ENCODE results near the gene ABCF2. TPM values are rescaled to one million over a fixed set of nuclear protein-coding genes. Genes with fewer than 3 reads are reported as not detected.

Gene ABCF2
- total and polyA plus RNA-seq, 2 of the 13 experiments (the other 11 are each of a cell fraction or from before 2014, with no cell fraction given) = 16.3 to 42.5 TPM

DNA sequence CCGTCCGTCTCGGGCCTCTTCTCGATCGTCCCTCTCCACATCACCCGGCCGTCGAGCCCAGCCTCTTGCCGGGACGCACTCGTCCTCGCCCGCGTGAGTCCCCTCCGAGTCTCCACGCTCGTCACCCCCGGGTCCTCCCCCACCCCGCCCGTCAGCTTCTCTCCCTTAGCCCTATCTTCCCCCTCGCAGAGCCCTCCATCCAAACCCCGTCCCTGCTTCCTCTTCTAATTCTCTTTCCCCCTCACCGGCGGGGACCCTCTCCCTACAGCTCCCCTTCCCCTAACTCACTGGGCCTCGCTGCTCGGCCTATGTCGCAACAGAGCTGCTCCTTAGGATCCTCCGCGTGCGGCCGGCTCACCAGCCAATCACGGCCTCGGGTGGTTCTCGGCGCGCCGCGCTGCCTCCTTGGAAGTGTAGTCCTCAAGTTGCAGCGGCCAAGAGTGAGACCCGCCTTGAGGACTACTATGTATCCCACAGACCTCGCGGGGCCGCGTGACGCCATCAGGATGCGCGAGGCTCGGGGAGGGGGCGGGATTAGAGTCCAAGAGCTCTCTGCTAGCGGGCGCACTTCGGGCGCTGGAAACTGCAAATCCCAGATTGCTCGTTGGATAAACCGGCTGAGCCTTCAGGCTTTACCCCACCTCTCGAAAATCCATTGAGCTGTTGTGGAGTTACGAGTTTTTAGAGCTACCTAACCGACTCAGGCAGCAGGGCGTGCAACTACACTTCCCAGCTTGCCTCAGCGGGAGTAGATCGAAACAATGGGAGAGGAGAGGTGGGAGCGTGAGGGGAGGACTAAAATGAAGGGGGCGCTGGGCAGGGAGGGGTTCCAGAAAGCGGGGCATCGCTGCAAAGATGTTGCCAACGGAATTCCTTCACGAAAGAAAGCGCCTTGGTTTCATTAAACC, at the start of gene ABCF2 (continued):
- TF ChIP-seq, protein P1, sequence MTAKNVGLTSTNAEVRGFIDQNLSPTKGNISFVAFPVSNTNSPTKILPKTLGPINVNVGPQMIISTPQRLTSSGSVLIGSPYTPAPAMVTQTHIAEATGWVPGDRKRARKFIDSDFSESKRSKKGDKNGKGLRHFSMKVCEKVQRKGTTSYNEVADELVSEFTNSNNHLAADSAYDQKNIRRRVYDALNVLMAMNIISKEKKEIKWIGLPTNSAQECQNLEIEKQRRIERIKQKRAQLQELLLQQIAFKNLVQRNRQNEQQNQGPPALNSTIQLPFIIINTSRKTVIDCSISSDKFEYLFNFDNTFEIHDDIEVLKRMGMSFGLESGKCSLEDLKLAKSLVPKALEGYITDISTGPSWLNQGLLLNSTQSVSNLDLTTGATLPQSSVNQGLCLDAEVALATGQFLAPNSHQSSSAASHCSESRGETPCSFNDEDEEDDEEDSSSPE (CRISPR knock-in tag; IDR thresholded peaks at IDR 0.05) = peak; percentile 72; the same call in 1 of the 2 replicates
- TF ChIP-seq CTCF (CRISPR knock-in tag; IDR thresholded peaks at IDR 0.05) = peak; percentile 40
- TF ChIP-seq REXO4 (CRISPR knock-in tag; IDR thresholded peaks at IDR 0.05; ENCODE audit: borderline replicate concordance) = 0 out of 2 replicates have a peak, but pooled peaks have one; percentile 69
- peak; percentile 97 for TF ChIP-seq CREB1 (IDR thresholded peaks at IDR 0.05)
- peak; percentile 100 for TF ChIP-seq CREB1 (CRISPR knock-in tag; IDR thresholded peaks at IDR 0.05)
- peak; percentile 70 for TF ChIP-seq XRCC5 (optimal IDR thresholded peaks at IDR 0.05; ENCODE audit: low read length)
- peak; percentile 62 for TF ChIP-seq ZNF430 (CRISPR knock-in tag; IDR thresholded peaks at IDR 0.05)
- TF ChIP-seq NR2C2 (CRISPR knock-in tag; IDR thresholded peaks at IDR 0.05; ENCODE audit: borderline replicate concordance) = peak; percentile 85; the same call in 1 of the 2 replicates
- TF ChIP-seq SP2 (CRISPR knock-in tag; IDR thresholded peaks at IDR 0.05) = peak; percentile 77
- peak; percentile 89 for TF ChIP-seq ZFP91 (CRISPR knock-in tag; IDR thresholded peaks at IDR 0.05; ENCODE audit: borderline replicate concordance)
- TF ChIP-seq, protein P2, sequence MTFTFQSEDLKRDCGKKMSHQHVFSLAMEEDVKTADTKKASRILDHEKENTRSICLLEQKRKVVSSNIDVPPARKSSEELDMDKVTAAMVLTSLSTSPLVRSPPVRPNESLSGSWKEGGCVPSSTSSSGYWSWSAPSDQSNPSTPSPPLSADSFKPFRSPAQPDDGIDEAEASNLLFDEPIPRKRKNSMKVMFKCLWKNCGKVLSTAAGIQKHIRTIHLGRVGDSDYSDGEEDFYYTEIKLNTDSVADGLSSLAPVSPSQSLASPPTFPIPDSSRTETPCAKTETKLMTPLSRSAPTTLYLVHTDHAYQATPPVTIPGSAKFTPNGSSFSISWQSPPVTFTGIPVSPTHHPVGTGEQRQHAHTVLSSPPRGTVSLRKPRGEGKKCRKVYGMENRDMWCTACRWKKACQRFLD (CRISPR knock-in tag; IDR thresholded peaks at IDR 0.05; ENCODE audit: borderline replicate concordance) = 0 out of 2 replicates have a peak, but pooled peaks have one; percentile 63
- TF ChIP-seq ELF4 (CRISPR knock-in tag; IDR thresholded peaks at IDR 0.05; ENCODE audit: borderline replicate concordance) = peak; percentile 20; the same call in 1 of the 2 replicates
- no peak for TF ChIP-seq PLSCR1 (CRISPR knock-in tag; IDR thresholded peaks at IDR 0.05; ENCODE audit: borderline replicate concordance)
- TF ChIP-seq JUND (CRISPR knock-in tag; IDR thresholded peaks at IDR 0.05) = no peak
- TF ChIP-seq, protein P3, sequence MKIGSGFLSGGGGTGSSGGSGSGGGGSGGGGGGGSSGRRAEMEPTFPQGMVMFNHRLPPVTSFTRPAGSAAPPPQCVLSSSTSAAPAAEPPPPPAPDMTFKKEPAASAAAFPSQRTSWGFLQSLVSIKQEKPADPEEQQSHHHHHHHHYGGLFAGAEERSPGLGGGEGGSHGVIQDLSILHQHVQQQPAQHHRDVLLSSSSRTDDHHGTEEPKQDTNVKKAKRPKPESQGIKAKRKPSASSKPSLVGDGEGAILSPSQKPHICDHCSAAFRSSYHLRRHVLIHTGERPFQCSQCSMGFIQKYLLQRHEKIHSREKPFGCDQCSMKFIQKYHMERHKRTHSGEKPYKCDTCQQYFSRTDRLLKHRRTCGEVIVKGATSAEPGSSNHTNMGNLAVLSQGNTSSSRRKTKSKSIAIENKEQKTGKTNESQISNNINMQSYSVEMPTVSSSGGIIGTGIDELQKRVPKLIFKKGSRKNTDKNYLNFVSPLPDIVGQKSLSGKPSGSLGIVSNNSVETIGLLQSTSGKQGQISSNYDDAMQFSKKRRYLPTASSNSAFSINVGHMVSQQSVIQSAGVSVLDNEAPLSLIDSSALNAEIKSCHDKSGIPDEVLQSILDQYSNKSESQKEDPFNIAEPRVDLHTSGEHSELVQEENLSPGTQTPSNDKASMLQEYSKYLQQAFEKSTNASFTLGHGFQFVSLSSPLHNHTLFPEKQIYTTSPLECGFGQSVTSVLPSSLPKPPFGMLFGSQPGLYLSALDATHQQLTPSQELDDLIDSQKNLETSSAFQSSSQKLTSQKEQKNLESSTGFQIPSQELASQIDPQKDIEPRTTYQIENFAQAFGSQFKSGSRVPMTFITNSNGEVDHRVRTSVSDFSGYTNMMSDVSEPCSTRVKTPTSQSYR (CRISPR knock-in tag; IDR thresholded peaks at IDR 0.05; ENCODE audit: borderline replicate concordance) = peak; percentile 16; the same call in 1 of the 2 replicates
- TF ChIP-seq BRD4 (CRISPR knock-in tag; IDR thresholded peaks at IDR 0.05) = 0 out of 2 replicates have a peak, but pooled peaks have one; percentile 14
- TF ChIP-seq ZNF781 (CRISPR knock-in tag; IDR thresholded peaks at IDR 0.05; ENCODE audit: borderline replicate concordance, not compliant biosample characterization) = peak; percentile 79
